HepG2 (cell line): ENCODE results near the gene ZNF213. TPM values are rescaled to one million over a fixed set of nuclear protein-coding genes. Genes with fewer than 3 reads are reported as not detected.

Experiments used
- CBX5 ChIP-seq: sonication (generic); formaldehyde crosslinking; IDR thresholded peaks from 2 replicates; pipeline ENCODE4 v1.4.0; 2020; ENCODE audit warnings: missing genetic modification reagents, borderline replicate concordance
- CEBPG ChIP-seq: IDR thresholded peaks from 2 replicates; pipeline ENCODE4 v1.6.1; 2016
- ISX ChIP-seq: sonication (generic); formaldehyde crosslinking; conservative IDR thresholded peaks from 2 replicates; pipeline ENCODE4 v1.5.0; 2020; ENCODE audit warnings: missing genetic modification reagents
- KLF15 ChIP-seq: sonication (generic); formaldehyde crosslinking; IDR thresholded peaks from 2 replicates; pipeline ENCODE4 v1.8.1; 2023; ENCODE audit warnings: borderline replicate concordance, mild to moderate bottlenecking, inconsistent platforms, missing genetic modification reagents, mixed read lengths
- MAZ ChIP-seq, 2 experiments: sonication (generic) in 1 of 2; formaldehyde crosslinking in 1 of 2; IDR thresholded peaks; 2 replicates each; pipeline versions ENCODE4 v1.5.0 to v1.6.1; 2012 to 2020; ENCODE audit warnings: low read depth in 2 of 2, mild to moderate bottlenecking in 2 of 2, borderline replicate concordance in 1 of 2, improper control_type of control experiment in 1 of 2, low read length in 1 of 2, missing genetic modification reagents in 1 of 2, moderate library complexity in 1 of 2
- MIXL1 ChIP-seq: IDR thresholded peaks from 2 replicates; pipeline ENCODE4 v1.6.1; 2016
- NCOR1 ChIP-seq: fragments of 200-600 bp; sonication (generic); IDR thresholded peaks from 2 replicates; pipeline ENCODE4 v1.7.0; 2017; ENCODE audit warnings: antibody characterized with exemption, low read length, borderline replicate concordance
- POLR2AphosphoS2 ChIP-seq: IDR thresholded peaks from 2 replicates; pipeline ENCODE4 v1.6.1; 2011; ENCODE audit warnings: low read depth, low read length, improper control_type of control experiment
- RFX5 ChIP-seq: IDR thresholded peaks from 2 replicates; pipeline ENCODE4 v1.6.1; 2011; ENCODE audit warnings: low read depth, low read length, improper control_type of control experiment
- TGIF2 ChIP-seq: IDR thresholded peaks from 2 replicates; pipeline ENCODE4 v1.6.1; 2016; ENCODE audit warnings: control low read depth, missing compliant biosample characterization
- XRCC5 ChIP-seq: fragments of 200-400 bp; formaldehyde crosslinking; optimal IDR thresholded peaks from 2 replicates; pipeline ENCODE3; 2017; ENCODE audit warnings: mild to moderate bottlenecking, low read length
- ZNF24 ChIP-seq: fragments of 450-650 bp; IDR thresholded peaks from 2 replicates; pipeline ENCODE4 v1.6.1; 2017; ENCODE audit warnings: antibody characterized with exemption, mild to moderate bottlenecking
- ZNF317 ChIP-seq: sonication (generic); formaldehyde crosslinking; IDR thresholded peaks from 2 replicates; pipeline ENCODE4 v1.5.0; 2020; ENCODE audit warnings: mild to moderate bottlenecking, missing genetic modification reagents
- ZNF564 ChIP-seq: sonication (generic); formaldehyde crosslinking; IDR thresholded peaks from 2 replicates; pipeline ENCODE4 v1.8.1; 2023; ENCODE audit warnings: mild to moderate bottlenecking, missing genetic modification reagents
- ZNF629 ChIP-seq: sonication (generic); formaldehyde crosslinking; conservative IDR thresholded peaks from 2 replicates; pipeline ENCODE4 v1.5.0; 2020; ENCODE audit warnings: missing genetic modification reagents
- polyA plus RNA-seq, 8 experiments: library from polyadenylated mRNA; depleted of rRNA in 3 of 8; stranded (reverse) in 7 of 8; unstranded in 1 of 8; fragments of >200 nt; fragmentation: Illumina TruSeq in 4 of 8; extraction: Trizol in 4 of 8; gene quantifications; 2 replicates each; pipeline versions ENCODE4 v1.2.1 to v1.2.3, GENCODE V29; 2011 to 2016; ENCODE audit warnings: low read depth in 4 of 8, missing spikeins in 1 of 8, mixed read lengths in 1 of 8; ENCODE audit not compliant: insufficient read depth in 1 of 8
- total RNA-seq, 5 experiments: library from RNA; depleted of rRNA; stranded (reverse); fragments of >200 nt; fragmentation: Illumina TruSeq; extraction: Trizol; gene quantifications; 2 replicates each; pipeline ENCODE4 v1.2.3, GENCODE V29; 2016; ENCODE audit warnings: low read depth in 1 of 5
- TF ChIP-seq, protein P1 (sequence below): sonication (generic); formaldehyde crosslinking; IDR thresholded peaks from 2 replicates; pipeline ENCODE4 v1.5.0; 2020; ENCODE audit warnings: missing genetic modification reagents
- TF ChIP-seq, protein P2 (sequence below): sonication (generic); formaldehyde crosslinking; IDR thresholded peaks from 2 replicates; pipeline ENCODE4 v1.5.0; 2020; ENCODE audit warnings: missing genetic modification reagents, mild to moderate bottlenecking, borderline replicate concordance
- TF ChIP-seq, protein P3 (sequence below): sonication (generic); formaldehyde crosslinking; IDR thresholded peaks from 2 replicates; pipeline ENCODE4 v1.8.1; 2022; ENCODE audit warnings: low read depth, mild to moderate bottlenecking, missing genetic modification reagents
- TF ChIP-seq, protein P4 (sequence below): sonication (generic); formaldehyde crosslinking; IDR thresholded peaks from 2 replicates; pipeline ENCODE4 v1.5.1; 2020; ENCODE audit warnings: mild to moderate bottlenecking, moderate library complexity, missing genetic modification reagents
- TF ChIP-seq, protein P5 (sequence below): sonication (generic); formaldehyde crosslinking; IDR thresholded peaks from 2 replicates; pipeline ENCODE4 v1.4.0; 2020; ENCODE audit warnings: missing genetic modification reagents, borderline replicate concordance

ZNF213 gene
- total and polyA plus RNA-seq, 2 of the 13 experiments (the other 11 are each of a cell fraction or from before 2014, with no cell fraction given), result 0.59 to 0.97 TPM

DNA sequence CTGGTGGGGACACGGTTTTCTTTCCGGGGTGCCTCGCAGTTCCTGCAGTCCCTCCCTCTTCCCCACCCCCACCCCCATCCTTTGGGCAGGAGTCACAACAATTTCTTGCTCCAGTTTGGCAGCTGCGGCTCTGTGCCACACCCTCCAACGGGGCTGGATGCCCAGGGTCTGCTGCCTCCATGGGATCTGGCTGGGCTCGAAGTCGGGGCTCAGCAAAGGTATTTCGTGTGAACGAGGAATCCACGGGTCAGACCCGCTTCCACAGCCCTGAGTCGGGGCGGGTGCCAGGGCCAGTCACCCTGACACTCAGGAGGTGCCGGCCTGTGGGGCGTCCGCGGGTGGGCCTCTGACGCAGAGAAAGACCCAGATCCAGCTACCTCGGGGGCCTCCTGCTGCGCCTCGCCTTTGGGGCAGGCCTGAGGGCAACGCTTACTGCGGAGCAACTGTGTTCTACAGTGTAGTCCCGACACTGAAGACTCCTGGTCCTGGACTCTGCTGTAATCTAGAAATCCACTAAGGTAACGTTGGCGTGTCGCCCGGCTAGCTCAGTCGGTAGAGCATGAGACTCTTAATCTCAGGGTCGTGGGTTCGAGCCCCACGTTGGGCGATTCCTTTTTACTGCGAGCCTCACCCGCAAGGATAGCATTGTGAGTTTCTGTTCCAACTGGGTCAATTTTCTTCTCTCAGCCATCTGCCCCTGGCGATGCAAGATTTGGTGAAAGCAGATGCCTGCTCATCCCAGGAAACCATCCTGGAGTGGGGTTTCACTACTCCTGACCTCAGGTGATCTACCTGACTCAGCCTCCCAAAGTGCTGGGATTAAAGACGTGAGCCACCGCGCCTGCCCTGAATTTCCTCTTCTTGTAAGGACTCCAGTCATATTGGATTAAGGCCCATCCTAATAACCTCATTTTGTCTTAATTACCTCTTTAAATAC, 40.6 kb downstream of the ZNF213 start (continued):
- peak; percentile 28; the same call in 1 of the 2 replicates for TF ChIP-seq NCOR1
- peak; percentile 72 for TF ChIP-seq ZNF629 (CRISPR knock-in tag)
- TF ChIP-seq TGIF2 (CRISPR knock-in tag), result no peak
- TF ChIP-seq RFX5, result no peak
- TF ChIP-seq POLR2AphosphoS2, result no peak
- TF ChIP-seq KLF15 (CRISPR knock-in tag), result peak; percentile 61; the same call in 1 of the 2 replicates
- TF ChIP-seq ZNF564, result no peak
- TF ChIP-seq ZNF24, result peak; percentile 94
- TF ChIP-seq CEBPG (CRISPR knock-in tag), result peak; percentile 11; the same call in 1 of the 2 replicates
- no peak for TF ChIP-seq MAZ (IDR thresholded peaks at IDR 0.05; ENCODE audit: borderline replicate concordance, low read depth, low read length)
- TF ChIP-seq MAZ (CRISPR knock-in tag; IDR thresholded peaks at IDR 0.05; ENCODE audit: low read depth), result 0 out of 2 replicates have a peak, but pooled peaks have one; percentile 33
- TF ChIP-seq, protein P1, sequence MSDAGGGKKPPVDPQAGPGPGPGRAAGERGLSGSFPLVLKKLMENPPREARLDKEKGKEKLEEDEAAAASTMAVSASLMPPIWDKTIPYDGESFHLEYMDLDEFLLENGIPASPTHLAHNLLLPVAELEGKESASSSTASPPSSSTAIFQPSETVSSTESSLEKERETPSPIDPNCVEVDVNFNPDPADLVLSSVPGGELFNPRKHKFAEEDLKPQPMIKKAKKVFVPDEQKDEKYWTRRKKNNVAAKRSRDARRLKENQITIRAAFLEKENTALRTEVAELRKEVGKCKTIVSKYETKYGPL (CRISPR knock-in tag), result no peak
- TF ChIP-seq, protein P2, sequence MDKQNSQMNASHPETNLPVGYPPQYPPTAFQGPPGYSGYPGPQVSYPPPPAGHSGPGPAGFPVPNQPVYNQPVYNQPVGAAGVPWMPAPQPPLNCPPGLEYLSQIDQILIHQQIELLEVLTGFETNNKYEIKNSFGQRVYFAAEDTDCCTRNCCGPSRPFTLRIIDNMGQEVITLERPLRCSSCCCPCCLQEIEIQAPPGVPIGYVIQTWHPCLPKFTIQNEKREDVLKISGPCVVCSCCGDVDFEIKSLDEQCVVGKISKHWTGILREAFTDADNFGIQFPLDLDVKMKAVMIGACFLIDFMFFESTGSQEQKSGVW (CRISPR knock-in tag), result no peak
- peak; percentile 48; the same call in 1 of the 2 replicates for TF ChIP-seq CBX5 (CRISPR knock-in tag)
- peak; percentile 60; the same call in 1 of the 2 replicates for TF ChIP-seq ZNF317 (CRISPR knock-in tag)
- TF ChIP-seq ISX, result no peak
- TF ChIP-seq, protein P3, sequence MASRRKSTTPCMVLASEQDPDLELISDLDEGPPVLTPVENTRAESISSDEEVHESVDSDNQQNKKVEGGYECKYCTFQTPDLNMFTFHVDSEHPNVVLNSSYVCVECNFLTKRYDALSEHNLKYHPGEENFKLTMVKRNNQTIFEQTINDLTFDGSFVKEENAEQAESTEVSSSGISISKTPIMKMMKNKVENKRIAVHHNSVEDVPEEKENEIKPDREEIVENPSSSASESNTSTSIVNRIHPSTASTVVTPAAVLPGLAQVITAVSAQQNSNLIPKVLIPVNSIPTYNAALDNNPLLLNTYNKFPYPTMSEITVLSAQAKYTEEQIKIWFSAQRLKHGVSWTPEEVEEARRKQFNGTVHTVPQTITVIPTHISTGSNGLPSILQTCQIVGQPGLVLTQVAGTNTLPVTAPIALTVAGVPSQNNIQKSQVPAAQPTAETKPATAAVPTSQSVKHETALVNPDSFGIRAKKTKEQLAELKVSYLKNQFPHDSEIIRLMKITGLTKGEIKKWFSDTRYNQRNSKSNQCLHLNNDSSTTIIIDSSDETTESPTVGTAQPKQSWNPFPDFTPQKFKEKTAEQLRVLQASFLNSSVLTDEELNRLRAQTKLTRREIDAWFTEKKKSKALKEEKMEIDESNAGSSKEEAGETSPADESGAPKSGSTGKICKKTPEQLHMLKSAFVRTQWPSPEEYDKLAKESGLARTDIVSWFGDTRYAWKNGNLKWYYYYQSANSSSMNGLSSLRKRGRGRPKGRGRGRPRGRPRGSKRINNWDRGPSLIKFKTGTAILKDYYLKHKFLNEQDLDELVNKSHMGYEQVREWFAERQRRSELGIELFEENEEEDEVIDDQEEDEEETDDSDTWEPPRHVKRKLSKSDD (CRISPR knock-in tag), result peak; percentile 58; the same call in 1 of the 2 replicates
- peak; percentile 41 for TF ChIP-seq XRCC5
- no peak for TF ChIP-seq MIXL1 (CRISPR knock-in tag)
- TF ChIP-seq, protein P4, sequence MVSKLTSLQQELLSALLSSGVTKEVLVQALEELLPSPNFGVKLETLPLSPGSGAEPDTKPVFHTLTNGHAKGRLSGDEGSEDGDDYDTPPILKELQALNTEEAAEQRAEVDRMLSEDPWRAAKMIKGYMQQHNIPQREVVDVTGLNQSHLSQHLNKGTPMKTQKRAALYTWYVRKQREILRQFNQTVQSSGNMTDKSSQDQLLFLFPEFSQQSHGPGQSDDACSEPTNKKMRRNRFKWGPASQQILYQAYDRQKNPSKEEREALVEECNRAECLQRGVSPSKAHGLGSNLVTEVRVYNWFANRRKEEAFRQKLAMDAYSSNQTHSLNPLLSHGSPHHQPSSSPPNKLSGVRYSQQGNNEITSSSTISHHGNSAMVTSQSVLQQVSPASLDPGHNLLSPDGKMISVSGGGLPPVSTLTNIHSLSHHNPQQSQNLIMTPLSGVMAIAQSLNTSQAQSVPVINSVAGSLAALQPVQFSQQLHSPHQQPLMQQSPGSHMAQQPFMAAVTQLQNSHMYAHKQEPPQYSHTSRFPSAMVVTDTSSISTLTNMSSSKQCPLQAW (CRISPR knock-in tag), result peak; percentile 61
- TF ChIP-seq, protein P5, sequence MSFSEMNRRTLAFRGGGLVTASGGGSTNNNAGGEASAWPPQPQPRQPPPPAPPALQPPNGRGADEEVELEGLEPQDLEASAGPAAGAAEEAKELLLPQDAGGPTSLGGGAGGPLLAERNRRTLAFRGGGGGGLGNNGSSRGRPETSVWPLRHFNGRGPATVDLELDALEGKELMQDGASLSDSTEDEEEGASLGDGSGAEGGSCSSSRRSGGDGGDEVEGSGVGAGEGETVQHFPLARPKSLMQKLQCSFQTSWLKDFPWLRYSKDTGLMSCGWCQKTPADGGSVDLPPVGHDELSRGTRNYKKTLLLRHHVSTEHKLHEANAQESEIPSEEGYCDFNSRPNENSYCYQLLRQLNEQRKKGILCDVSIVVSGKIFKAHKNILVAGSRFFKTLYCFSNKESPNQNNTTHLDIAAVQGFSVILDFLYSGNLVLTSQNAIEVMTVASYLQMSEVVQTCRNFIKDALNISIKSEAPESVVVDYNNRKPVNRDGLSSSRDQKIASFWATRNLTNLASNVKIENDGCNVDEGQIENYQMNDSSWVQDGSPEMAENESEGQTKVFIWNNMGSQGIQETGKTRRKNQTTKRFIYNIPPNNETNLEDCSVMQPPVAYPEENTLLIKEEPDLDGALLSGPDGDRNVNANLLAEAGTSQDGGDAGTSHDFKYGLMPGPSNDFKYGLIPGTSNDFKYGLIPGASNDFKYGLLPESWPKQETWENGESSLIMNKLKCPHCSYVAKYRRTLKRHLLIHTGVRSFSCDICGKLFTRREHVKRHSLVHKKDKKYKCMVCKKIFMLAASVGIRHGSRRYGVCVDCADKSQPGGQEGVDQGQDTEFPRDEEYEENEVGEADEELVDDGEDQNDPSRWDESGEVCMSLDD (CRISPR knock-in tag), result 0 out of 2 replicates have a peak, but pooled peaks have one; percentile 74
